Upper lobe of left lung (tissue), 6 donors: Measurements from ENCODE around the gene PGP. TPM values are rescaled to one million over a fixed set of nuclear protein-coding genes. Genes with fewer than 3 reads are reported as not detected.

Experiments
- ATAC-seq, 2 donors: fragments of 200-7000 bp; cut with Tn5 transposase; one replicate each; pipeline ENCODE4 v1.9.1; 2022; ENCODE audit warnings: mild to moderate bottlenecking in 2 of 2, moderate library complexity in 2 of 2; ENCODE audit not compliant: low FRiP score in 2 of 2
- DNase-seq, 2 donors: peaks; one replicate each; pipeline ENCODE4 v3.0.0-alpha.2; 2019 to 2020
- H3K27ac ChIP-seq, 4 donors: fragments of 200-600 bp; sonication (generic); one replicate each; pipeline ENCODE4 v1.5.1; 2016 to 2019
- H3K27me3 ChIP-seq, 4 donors: fragments of 200-600 bp; sonication (generic); one replicate each; pipeline ENCODE4 v1.5.1; 2017 to 2019
- H3K36me3 ChIP-seq, 4 donors: fragments of 200-600 bp; sonication (generic); one replicate each; pipeline ENCODE4 v1.5.1; 2016 to 2019
- H3K4me1 ChIP-seq, 4 donors: fragments of 200-600 bp; sonication (generic); one replicate each; pipeline ENCODE4 v1.5.1; 2018 to 2019
- H3K4me3 ChIP-seq, 4 donors: fragments of 200-600 bp; sonication (generic); one replicate each; pipeline ENCODE4 v1.5.1; 2017 to 2019; ENCODE audit warnings: mild to moderate bottlenecking in 2 of 4, moderate library complexity in 1 of 4
- H3K9me3 ChIP-seq, 4 donors: fragments of 200-600 bp; sonication (generic); one replicate each; pipeline ENCODE4 v1.5.1; 2018 to 2019
- EP300 ChIP-seq, 4 donors: sonication (generic); formaldehyde crosslinking; IDR thresholded peaks; one replicate each; pipeline ENCODE4 v1.5.1; 2017; ENCODE audit warnings: antibody characterized with exemption in 4 of 4, control low read depth in 2 of 4
- POLR2A ChIP-seq, 4 donors: fragments of 450-650 bp; IDR thresholded peaks; one replicate each; pipeline ENCODE4 v1.5.1; 2016 to 2017; ENCODE audit warnings: antibody characterized with exemption in 4 of 4, mild to moderate bottlenecking in 2 of 4
- POLR2AphosphoS5 ChIP-seq, 2 donors: sonication (generic); formaldehyde crosslinking; IDR thresholded peaks; one replicate each; pipeline ENCODE4 v1.5.1; 2017; ENCODE audit warnings: antibody characterized with exemption in 2 of 2
- WGBS, 2 donors: methylation state at CpG; one replicate each; pipeline ENCODE4 v1.1.5; 2017 to 2018; 5-methylcytosine and 5-hydroxymethylcytosine counted together
- total RNA-seq, 6 donors: library from RNA; depleted of rRNA in 4 of 6; stranded (reverse); fragments of >200 nt in 4 of 6; gene quantifications; one replicate each; pipeline versions ENCODE4 v1.1.0 to v1.2.1, GENCODE V29; 2016 to 2021
- TF ChIP-seq, protein P1 (sequence below), 6 experiments: fragments of 450-650 bp in 4 of 6; fragments of 200-600 bp in 2 of 6; sonication (generic) in 2 of 6; IDR thresholded peaks; one replicate each; pipeline ENCODE4 v1.5.1; 2016 to 2019; ENCODE audit warnings: antibody characterized with exemption in 6 of 6
- donor health status: DM: no; HTN: no; CAD: no; lungs with moderate emphysema.
- donor health status: DM: no; HTN: yes; CAD: no; lungs with severe emphysema.

PGP gene
- total RNA-seq, 6 donors from 2014 or later, result 18.6 to 32.5 (median 21.7) TPM

GRCh38 chr16:2244926-2245795, 30.5 kb upstream of the PGP start:
- Histone ChIP-seq H3K9me3 (no peaks in the 10 kb centered on the region), H3K27me3 (no peaks in the 10 kb centered on the region), H3K27ac (no peak overlapping the region), H3K36me3 (peaks cover 12 to 56% (median 43%) of the 10 kb centered on the region in 4 donors), H3K4me3 (no peak overlapping the region), H3K4me1 (peaks cover 3 to 8% (median 3%) of the 10 kb centered on the region in 4 donors)
- ATAC-seq (no peak), DNase-seq (no peak)
- 92% methylated on average over 24 to 30 of the region's 30 CpGs for WGBS, 2 donors
- no peak for TF ChIP-seq EP300 (IDR thresholded peaks at IDR 0.05)
- TF ChIP-seq, protein P1, sequence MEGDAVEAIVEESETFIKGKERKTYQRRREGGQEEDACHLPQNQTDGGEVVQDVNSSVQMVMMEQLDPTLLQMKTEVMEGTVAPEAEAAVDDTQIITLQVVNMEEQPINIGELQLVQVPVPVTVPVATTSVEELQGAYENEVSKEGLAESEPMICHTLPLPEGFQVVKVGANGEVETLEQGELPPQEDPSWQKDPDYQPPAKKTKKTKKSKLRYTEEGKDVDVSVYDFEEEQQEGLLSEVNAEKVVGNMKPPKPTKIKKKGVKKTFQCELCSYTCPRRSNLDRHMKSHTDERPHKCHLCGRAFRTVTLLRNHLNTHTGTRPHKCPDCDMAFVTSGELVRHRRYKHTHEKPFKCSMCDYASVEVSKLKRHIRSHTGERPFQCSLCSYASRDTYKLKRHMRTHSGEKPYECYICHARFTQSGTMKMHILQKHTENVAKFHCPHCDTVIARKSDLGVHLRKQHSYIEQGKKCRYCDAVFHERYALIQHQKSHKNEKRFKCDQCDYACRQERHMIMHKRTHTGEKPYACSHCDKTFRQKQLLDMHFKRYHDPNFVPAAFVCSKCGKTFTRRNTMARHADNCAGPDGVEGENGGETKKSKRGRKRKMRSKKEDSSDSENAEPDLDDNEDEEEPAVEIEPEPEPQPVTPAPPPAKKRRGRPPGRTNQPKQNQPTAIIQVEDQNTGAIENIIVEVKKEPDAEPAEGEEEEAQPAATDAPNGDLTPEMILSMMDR (IDR thresholded peaks at IDR 0.05), result no peak
- TF ChIP-seq POLR2AphosphoS5 (IDR thresholded peaks at IDR 0.05), result no peak

GRCh38 chr16:2244301-2244700, 29.7 kb upstream of the PGP start:
- H3K4me3 ChIP-seq, result no peak overlapping the region
- DNase-seq (no peak), ATAC-seq (no peak)
- H3K9me3 ChIP-seq, result no peaks in the 10 kb centered on the region
- TF ChIP-seq POLR2AphosphoS5 (IDR thresholded peaks at IDR 0.05), result no peak
- TF ChIP-seq, protein P1 (IDR thresholded peaks at IDR 0.05), result no peak
- no peak for TF ChIP-seq EP300 (IDR thresholded peaks at IDR 0.05)
- H3K4me1 ChIP-seq, result peaks cover 0 to 4% (median 0%) of the 10 kb centered on the region in 4 donors
- H3K36me3 ChIP-seq, result peaks cover 12 to 58% (median 45%) of the 10 kb centered on the region in 4 donors
- 87 to 90% methylated on average over 12 to 17 of the region's 17 CpGs for WGBS, 2 donors
- no peak overlapping the region for H3K27ac ChIP-seq
- no peaks in the 10 kb centered on the region for H3K27me3 ChIP-seq

DNA sequence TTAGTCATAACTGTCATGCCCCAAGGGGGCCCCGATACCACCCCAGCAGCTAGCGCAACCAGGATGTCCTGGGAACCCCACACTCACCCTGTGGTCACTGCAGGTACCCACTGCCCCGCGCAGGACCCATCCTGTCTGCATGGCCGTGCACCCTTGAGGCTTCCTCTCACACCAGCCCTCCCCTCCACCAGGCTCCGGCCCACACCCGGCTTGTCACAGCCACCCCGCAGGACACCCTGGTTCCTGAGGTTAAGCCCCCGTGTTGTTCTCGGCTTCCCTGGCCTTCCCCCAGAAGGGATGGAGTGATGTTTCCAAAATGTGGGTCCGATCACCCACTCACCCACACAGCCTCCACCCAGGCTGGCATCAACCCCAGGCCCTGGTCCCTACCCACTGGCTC, 29.1 kb upstream of the PGP start:
- Histone ChIP-seq H3K36me3 (peaks cover 12 to 58% (median 45%) of the 10 kb centered on the region in 4 donors), H3K27me3 (no peaks in the 10 kb centered on the region), H3K4me3 (no peak overlapping the region), H3K4me1 (peaks cover 0 to 4% (median 0%) of the 10 kb centered on the region in 4 donors), H3K9me3 (no peaks in the 10 kb centered on the region), H3K27ac (no peak overlapping the region)
- no peak for ATAC-seq
- 94 to 95% methylated on average over 10 to 11 of the region's 11 CpGs for WGBS, 2 donors
- peak in 1 of 2 donors; percentile 68 for DNase-seq
- TF ChIP-seq POLR2AphosphoS5 (IDR thresholded peaks at IDR 0.05) (no peak), POLR2A (IDR thresholded peaks at IDR 0.05) (no peak), EP300 (IDR thresholded peaks at IDR 0.05) (no peak)
- TF ChIP-seq, protein P1 (IDR thresholded peaks at IDR 0.05), result no peak

- no peak overlapping the region for H3K27ac ChIP-seq
- DNase-seq, result peak in 1 of 2 donors; percentile 76
- no peak overlapping the region for H3K4me3 ChIP-seq
- H3K27me3 ChIP-seq, result no peaks in the 10 kb centered on the region
- no peak for TF ChIP-seq POLR2AphosphoS5 (IDR thresholded peaks at IDR 0.05)
- TF ChIP-seq, protein P1 (IDR thresholded peaks at IDR 0.05), result no peak
- TF ChIP-seq POLR2A (IDR thresholded peaks at IDR 0.05), result no peak
- no peak for TF ChIP-seq EP300 (IDR thresholded peaks at IDR 0.05)
- ATAC-seq, result no peak
- WGBS, 2 donors, result 90 to 98% methylated on average over 4 to 14 of the region's 19 CpGs
- no peaks in the 10 kb centered on the region for H3K9me3 ChIP-seq
- peaks cover 0 to 4% (median 0%) of the 10 kb centered on the region in 4 donors for H3K4me1 ChIP-seq
- H3K36me3 ChIP-seq, result peaks cover 12 to 58% (median 45%) of the 10 kb centered on the region in 4 donors
Measured at GRCh38 chr16:2243031-2243528, 28.4 kb upstream of the PGP start.
